D721Med (cell line): ENCODE data around the gene SNCG.
"Not testable (repeated sequence)": the region's sequence is repeated elsewhere in the genome, so short reads cannot be mapped to it uniquely, and the experiment has no call there.

Source experiments
- DNase-seq: peaks from one replicate; pipeline ENCODE4 v3.0.0; 2011; ENCODE audit warnings: low spot score; ENCODE audit not compliant: insufficient read length
- FAIRE-seq: peaks from 2 replicates; lab custom pipeline; 2011; peaks lifted over from hg19 to GRCh38; lab: Jason Lieb, UNC
- TF ChIP-seq, protein P1 (sequence below): IDR thresholded peaks from 2 replicates; pipeline ENCODE4 v1.5.1; 2012; ENCODE audit warnings: mild to moderate bottlenecking, control low read depth; ENCODE audit not compliant: insufficient read depth; ENCODE audit errors: missing control alignments

The SNCG gene

GRCh38 chr10:86932674-86933073 is 25.7 kb upstream of the SNCG start:
- DNase-seq: no peak
- no peak for FAIRE-seq
- TF ChIP-seq, protein P1, sequence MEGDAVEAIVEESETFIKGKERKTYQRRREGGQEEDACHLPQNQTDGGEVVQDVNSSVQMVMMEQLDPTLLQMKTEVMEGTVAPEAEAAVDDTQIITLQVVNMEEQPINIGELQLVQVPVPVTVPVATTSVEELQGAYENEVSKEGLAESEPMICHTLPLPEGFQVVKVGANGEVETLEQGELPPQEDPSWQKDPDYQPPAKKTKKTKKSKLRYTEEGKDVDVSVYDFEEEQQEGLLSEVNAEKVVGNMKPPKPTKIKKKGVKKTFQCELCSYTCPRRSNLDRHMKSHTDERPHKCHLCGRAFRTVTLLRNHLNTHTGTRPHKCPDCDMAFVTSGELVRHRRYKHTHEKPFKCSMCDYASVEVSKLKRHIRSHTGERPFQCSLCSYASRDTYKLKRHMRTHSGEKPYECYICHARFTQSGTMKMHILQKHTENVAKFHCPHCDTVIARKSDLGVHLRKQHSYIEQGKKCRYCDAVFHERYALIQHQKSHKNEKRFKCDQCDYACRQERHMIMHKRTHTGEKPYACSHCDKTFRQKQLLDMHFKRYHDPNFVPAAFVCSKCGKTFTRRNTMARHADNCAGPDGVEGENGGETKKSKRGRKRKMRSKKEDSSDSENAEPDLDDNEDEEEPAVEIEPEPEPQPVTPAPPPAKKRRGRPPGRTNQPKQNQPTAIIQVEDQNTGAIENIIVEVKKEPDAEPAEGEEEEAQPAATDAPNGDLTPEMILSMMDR: no peak

DNA sequence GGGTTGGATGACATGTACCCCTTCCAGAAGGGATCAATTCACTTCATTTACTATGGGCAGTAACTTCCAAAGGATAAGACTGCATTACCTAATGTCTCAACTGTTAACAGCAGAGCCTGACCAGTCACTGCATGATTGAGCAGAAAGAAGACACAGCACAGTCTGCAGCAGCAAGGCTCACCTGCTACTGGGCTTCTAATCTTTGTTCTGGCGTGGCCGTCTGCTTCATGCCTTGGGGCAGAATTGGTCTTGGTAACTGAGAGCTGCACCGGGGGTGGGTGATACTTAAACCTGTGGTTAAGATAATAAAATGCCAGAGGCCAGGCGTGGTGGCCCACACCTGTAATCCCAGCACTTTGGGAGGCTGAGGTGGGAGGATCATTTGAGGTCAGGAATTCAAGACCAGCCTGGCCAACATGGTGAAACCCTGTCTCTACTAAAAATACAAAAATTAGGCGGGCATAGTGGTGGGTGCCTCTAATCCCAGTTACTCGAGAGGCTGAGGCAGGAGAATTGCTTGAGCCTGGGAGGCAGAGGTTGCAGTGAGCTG is 24.2 kb upstream of the SNCG start:
- not testable (repeated sequence) for FAIRE-seq, DNase-seq

- no peak for DNase-seq
Observed at GRCh38 chr10:86936661-86937501, 21.5 kb upstream of the SNCG start.

DNA sequence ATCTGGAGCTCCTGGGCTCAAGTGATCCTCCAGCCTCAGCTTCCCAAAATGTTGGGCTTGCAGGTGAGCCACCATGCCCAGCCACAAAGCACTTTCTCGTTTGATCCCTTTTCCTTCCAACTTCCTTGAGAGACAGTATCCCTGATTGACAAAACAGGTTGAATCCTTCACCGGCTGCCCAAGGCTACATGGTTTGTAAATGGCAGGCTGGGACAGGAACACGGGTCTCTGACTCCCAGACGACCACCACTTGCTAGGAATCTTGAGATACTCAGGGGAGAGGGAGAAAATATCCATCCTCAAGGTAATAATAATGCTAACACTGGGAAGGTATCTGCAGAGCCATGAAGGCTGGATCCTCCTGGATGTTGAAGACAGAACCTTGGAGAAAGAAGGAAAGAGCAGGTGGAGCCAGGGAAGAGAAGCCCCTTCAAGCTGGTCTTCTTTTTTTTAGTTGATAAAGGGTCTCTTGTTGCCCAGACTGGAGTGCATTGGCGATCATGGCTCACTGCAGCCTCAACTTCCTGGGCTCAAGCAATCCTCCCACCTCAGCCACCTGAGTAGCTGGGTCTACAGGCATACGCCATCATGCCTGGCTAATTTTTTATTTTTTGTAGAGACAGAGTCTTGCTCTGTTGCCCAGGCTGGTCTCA is 20.8 kb upstream of the SNCG start:
- FAIRE-seq: no peak
- TF ChIP-seq, protein P1: no peak

More at GRCh38 chr10:86936661-86937501, 21.5 kb upstream of the SNCG start:
- FAIRE-seq: no peak
- TF ChIP-seq, protein P1: no peak

DNA sequence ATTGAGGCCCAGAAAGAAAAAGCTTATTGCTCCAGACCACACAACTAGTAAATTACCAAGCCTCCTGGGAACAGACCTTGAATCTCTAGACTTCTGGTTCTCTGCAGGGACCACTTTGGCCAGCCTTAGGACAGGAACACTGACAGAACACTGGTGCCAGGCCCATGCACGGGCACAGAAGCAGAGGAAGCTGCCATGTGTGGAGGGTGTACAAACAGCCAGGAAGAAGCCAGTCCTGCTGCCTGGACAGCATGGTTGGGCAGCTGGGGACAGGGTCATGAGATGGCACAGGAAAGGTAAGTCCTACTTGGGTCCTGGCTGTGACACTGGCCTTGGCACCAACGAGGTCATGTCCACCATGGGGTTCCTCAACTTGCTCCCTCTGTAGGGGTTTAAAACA is 20.1 kb upstream of the SNCG start:
- no peak for FAIRE-seq
- TF ChIP-seq, protein P1: no peak
- DNase-seq: no peak

More for the DNA sequence above, 20.8 kb upstream of the SNCG start:
- no peak for DNase-seq

DNA sequence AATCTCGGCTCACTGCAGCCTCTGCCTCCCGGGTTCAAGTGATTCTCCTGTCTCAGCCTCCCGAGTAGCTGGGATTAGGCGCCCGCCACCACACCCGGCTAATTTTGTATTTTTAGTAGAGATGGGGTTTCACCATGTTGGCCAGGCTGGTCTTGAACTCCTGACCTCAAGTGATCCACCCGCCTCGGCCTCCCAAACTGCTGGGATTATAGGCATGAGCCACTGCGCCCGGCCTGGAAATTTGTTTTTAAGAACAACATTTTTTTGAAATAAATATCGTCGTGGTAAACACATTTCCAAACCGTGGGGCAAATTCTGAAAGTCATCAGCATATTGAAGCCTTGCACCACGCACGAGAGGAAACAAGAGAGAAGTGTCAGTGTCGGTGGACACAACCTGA is 18.3 kb upstream of the SNCG start:
- FAIRE-seq, DNase-seq: not testable (repeated sequence)

GRCh38 chr10:86940677-86941076 is 17.7 kb upstream of the SNCG start:
- FAIRE-seq (no peak), DNase-seq (no peak)
- TF ChIP-seq, protein P1: no peak

- FAIRE-seq: no peak
- no peak for DNase-seq
- TF ChIP-seq, protein P1: no peak
Observed at GRCh38 chr10:86941426-86941825, 17.0 kb upstream of the SNCG start.
